Type B pancreatic cell (in vitro differentiated cells): ENCODE measurements around the gene SLC2A3. TPM values are rescaled to one million over a fixed set of nuclear protein-coding genes. Genes with fewer than 3 reads are reported as not detected.
"Not testable (repeated sequence)": the region's sequence is repeated elsewhere in the genome, so short reads cannot be mapped to it uniquely, and the experiment has no call there.

Source experiments
- DNase-seq: peaks from one replicate; pipeline ENCODE4 v3.0.0; 2021; ENCODE audit warnings: mixed read lengths; ENCODE audit not compliant: unreplicated experiment; ENCODE audit errors: extremely low spot score
- H3K27ac Mint-ChIP-seq: 2 replicates; pipeline ENCODE4 v1.8.0; 2021; ENCODE audit warnings: mild to moderate bottlenecking, mixed read lengths
- H3K27me3 Mint-ChIP-seq: 2 replicates; pipeline ENCODE4 v1.8.0; 2021; ENCODE audit warnings: mixed read lengths
- H3K36me3 Mint-ChIP-seq: 2 replicates; pipeline ENCODE4 v1.8.0; 2021; ENCODE audit warnings: mixed read lengths
- H3K4me1 Mint-ChIP-seq: one replicate; pipeline ENCODE4 v1.8.0; 2021; ENCODE audit warnings: mixed read lengths; ENCODE audit not compliant: unreplicated experiment
- H3K4me3 Mint-ChIP-seq: 2 replicates; pipeline ENCODE4 v1.8.0; 2021; ENCODE audit warnings: mild to moderate bottlenecking, mixed read lengths
- H3K9me3 Mint-ChIP-seq: 2 replicates; pipeline ENCODE4 v1.8.0; 2021; ENCODE audit warnings: mixed read lengths
- total RNA-seq: library from RNA; stranded (reverse); gene quantifications from 2 replicates; pipeline ENCODE4 v1.2.1, GENCODE V29; 2021; ENCODE audit warnings: low replicate concordance
- TF ChIP-seq, protein P1 (sequence below): fragments of 200-600 bp; sonication (generic); conservative IDR thresholded peaks from 2 replicates; pipeline ENCODE4 v1.5.0; 2021; ENCODE audit warnings: antibody characterized with exemption, mild to moderate bottlenecking

The SLC2A3 gene
- total RNA-seq, 1 donor from 2014 or later, result 214 TPM

- TF ChIP-seq, protein P1, sequence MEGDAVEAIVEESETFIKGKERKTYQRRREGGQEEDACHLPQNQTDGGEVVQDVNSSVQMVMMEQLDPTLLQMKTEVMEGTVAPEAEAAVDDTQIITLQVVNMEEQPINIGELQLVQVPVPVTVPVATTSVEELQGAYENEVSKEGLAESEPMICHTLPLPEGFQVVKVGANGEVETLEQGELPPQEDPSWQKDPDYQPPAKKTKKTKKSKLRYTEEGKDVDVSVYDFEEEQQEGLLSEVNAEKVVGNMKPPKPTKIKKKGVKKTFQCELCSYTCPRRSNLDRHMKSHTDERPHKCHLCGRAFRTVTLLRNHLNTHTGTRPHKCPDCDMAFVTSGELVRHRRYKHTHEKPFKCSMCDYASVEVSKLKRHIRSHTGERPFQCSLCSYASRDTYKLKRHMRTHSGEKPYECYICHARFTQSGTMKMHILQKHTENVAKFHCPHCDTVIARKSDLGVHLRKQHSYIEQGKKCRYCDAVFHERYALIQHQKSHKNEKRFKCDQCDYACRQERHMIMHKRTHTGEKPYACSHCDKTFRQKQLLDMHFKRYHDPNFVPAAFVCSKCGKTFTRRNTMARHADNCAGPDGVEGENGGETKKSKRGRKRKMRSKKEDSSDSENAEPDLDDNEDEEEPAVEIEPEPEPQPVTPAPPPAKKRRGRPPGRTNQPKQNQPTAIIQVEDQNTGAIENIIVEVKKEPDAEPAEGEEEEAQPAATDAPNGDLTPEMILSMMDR, result no peak
- H3K9me3 Mint-ChIP-seq, result no peaks in the 10 kb centered on the region
- no peak overlapping the region for H3K4me3 Mint-ChIP-seq
- H3K4me1 Mint-ChIP-seq, result peaks cover 4% of the 10 kb centered on the region
- H3K27me3 Mint-ChIP-seq, result peaks cover 14% of the 10 kb centered on the region
- no peak for DNase-seq
- no peak overlapping the region for H3K27ac Mint-ChIP-seq
- no peaks in the 10 kb centered on the region for H3K36me3 Mint-ChIP-seq
These were observed 43.6 kb downstream of the SLC2A3 start for GRCh38 chr12:7892186-7892980.

GRCh38 chr12:7884689-7885088, 51.3 kb downstream of the SLC2A3 start:
- no peaks in the 10 kb centered on the region for H3K36me3 Mint-ChIP-seq
- H3K27ac Mint-ChIP-seq, result no peak overlapping the region
- H3K9me3 Mint-ChIP-seq, result no peaks in the 10 kb centered on the region
- H3K4me1 Mint-ChIP-seq, result no peaks in the 10 kb centered on the region
- no peaks in the 10 kb centered on the region for H3K27me3 Mint-ChIP-seq
- no peak for DNase-seq
- H3K4me3 Mint-ChIP-seq, result no peak overlapping the region
- TF ChIP-seq, protein P1, result no peak

GRCh38 chr12:7881736-7882120, 54.3 kb downstream of the SLC2A3 start:
- not testable (repeated sequence) for H3K4me3 Mint-ChIP-seq, H3K36me3 Mint-ChIP-seq, H3K27ac Mint-ChIP-seq, H3K27me3 Mint-ChIP-seq, H3K9me3 Mint-ChIP-seq, H3K4me1 Mint-ChIP-seq, DNase-seq

GRCh38 chr12:7880952-7881735, 54.8 kb downstream of the SLC2A3 start:
- not testable (repeated sequence) for H3K4me1 Mint-ChIP-seq, H3K4me3 Mint-ChIP-seq, H3K9me3 Mint-ChIP-seq, DNase-seq, H3K36me3 Mint-ChIP-seq, H3K27ac Mint-ChIP-seq, H3K27me3 Mint-ChIP-seq

GRCh38 chr12:7879246-7879645, 56.7 kb downstream of the SLC2A3 start:
- H3K36me3 Mint-ChIP-seq, result no peaks in the 10 kb centered on the region
- H3K27ac Mint-ChIP-seq, result no peak overlapping the region
- TF ChIP-seq, protein P1, result no peak
- no peak for DNase-seq
- H3K4me3 Mint-ChIP-seq, result no peak overlapping the region
- no peaks in the 10 kb centered on the region for H3K4me1 Mint-ChIP-seq
- H3K27me3 Mint-ChIP-seq, result no peaks in the 10 kb centered on the region
- no peaks in the 10 kb centered on the region for H3K9me3 Mint-ChIP-seq

- Mint-ChIP-seq H3K27ac (no peak overlapping the region), H3K4me3 (no peak overlapping the region), H3K9me3 (peaks cover 3% of the 10 kb centered on the region), H3K4me1 (no peaks in the 10 kb centered on the region), H3K27me3 (peaks cover 3% of the 10 kb centered on the region), H3K36me3 (no peaks in the 10 kb centered on the region)
- TF ChIP-seq, protein P1, result no peak
- no peak for DNase-seq
These were observed 58.6 kb downstream of the SLC2A3 start for GRCh38 chr12:7877420-7877819.
